ENCODE results near the gene CD38. TPM values are rescaled to one million over a fixed set of nuclear protein-coding genes. Genes with fewer than 3 reads are reported as not detected.
"Not testable (repeated sequence)": the region's sequence is repeated elsewhere in the genome, so short reads cannot be mapped to it uniquely, and the experiment has no call there.

The CD38 gene
- polyA plus RNA-seq, 1 donor from 2014 or later, result 0.21 TPM

GRCh38 chr4:15733061-15733460 is 45.1 kb upstream of the CD38 start:
- H4K20me1 ChIP-seq (ENCODE audit: insufficient read depth); H2AFZ ChIP-seq (ENCODE audit: low read depth, low read length); H3K9ac ChIP-seq (ENCODE audit: low read length); H3K79me2 ChIP-seq (replicated peaks; ENCODE audit: insufficient read depth, low read length); H3K27me3 ChIP-seq (ENCODE audit: insufficient read depth, low read depth, low read length); H3K4me3 ChIP-seq (ENCODE audit: low read length); H3K36me3 ChIP-seq (ENCODE audit: insufficient read depth, low read length); H3K9me3 ChIP-seq (ENCODE audit: low read length); H3K9me2 ChIP-seq (ENCODE audit: insufficient read depth, low read length); H3K4me2 ChIP-seq (ENCODE audit: low read length); H3K27ac ChIP-seq (ENCODE audit: low read length); H3F3A ChIP-seq (ENCODE audit: insufficient read depth, low read length, poor library complexity, severe bottlenecking): not testable (repeated sequence)

GRCh38 chr4:15735536-15735935 is 42.6 kb upstream of the CD38 start:
- H3K9ac ChIP-seq (ENCODE audit: low read length), result no peak overlapping the region
- no peaks in the 10 kb centered on the region for H3K9me3 ChIP-seq (ENCODE audit: low read length)
- no peak overlapping the region for H2AFZ ChIP-seq (ENCODE audit: low read depth, low read length)
- no peaks in the 10 kb centered on the region for H3K9me2 ChIP-seq (ENCODE audit: insufficient read depth, low read length)
- H3K36me3 ChIP-seq (ENCODE audit: insufficient read depth, low read length), result no peaks in the 10 kb centered on the region
- no peaks in the 10 kb centered on the region for H3K27me3 ChIP-seq (ENCODE audit: insufficient read depth, low read depth, low read length)
- no peak overlapping the region for H3K4me2 ChIP-seq (ENCODE audit: low read length)
- no peak overlapping the region for H3K27ac ChIP-seq (ENCODE audit: low read length)
- H3K79me2 ChIP-seq (replicated peaks; ENCODE audit: insufficient read depth, low read length), result no peaks in the 10 kb centered on the region
- H3K4me3 ChIP-seq (ENCODE audit: low read length), result no peak overlapping the region
- H4K20me1 ChIP-seq (ENCODE audit: insufficient read depth), result no peaks in the 10 kb centered on the region
- no peak for TF ChIP-seq EZH2 (IDR thresholded peaks at IDR 0.05; ENCODE audit: borderline replicate concordance, insufficient read depth, low read length, poor library complexity, severe bottlenecking)
- TF ChIP-seq REST (IDR thresholded peaks at IDR 0.05; ENCODE audit: borderline replicate concordance), result no peak
- TF ChIP-seq POLR2AphosphoS5 (IDR thresholded peaks at IDR 0.05), result no peak
- TF ChIP-seq MXI1 (conservative IDR thresholded peaks at IDR 0.05; ENCODE audit: poor library complexity, severe bottlenecking), result no peak
- no peak for TF ChIP-seq SMC3 (conservative IDR thresholded peaks at IDR 0.05; ENCODE audit: poor library complexity)
- TF ChIP-seq CTCF (IDR thresholded peaks at IDR 0.05; ENCODE audit: poor library complexity, severe bottlenecking), result no peak
- no peak for TF ChIP-seq RAD21 (conservative IDR thresholded peaks at IDR 0.05)
- no peak for TF ChIP-seq TAF1 (IDR thresholded peaks at IDR 0.05; ENCODE audit: low read depth)
- TF ChIP-seq EP300 (conservative IDR thresholded peaks at IDR 0.05; ENCODE audit: poor library complexity, severe bottlenecking), result no peak
- H3F3A ChIP-seq (ENCODE audit: insufficient read depth, low read length, poor library complexity, severe bottlenecking), result no peaks in the 10 kb centered on the region

- no peaks in the 10 kb centered on the region for H4K20me1 ChIP-seq (ENCODE audit: insufficient read depth)
- no peaks in the 10 kb centered on the region for H3K36me3 ChIP-seq (ENCODE audit: insufficient read depth, low read length)
- no peak overlapping the region for H3K4me2 ChIP-seq (ENCODE audit: low read length)
- no peaks in the 10 kb centered on the region for H3K9me2 ChIP-seq (ENCODE audit: insufficient read depth, low read length)
- TF ChIP-seq RAD21 (conservative IDR thresholded peaks at IDR 0.05) (no peak), MXI1 (conservative IDR thresholded peaks at IDR 0.05; ENCODE audit: poor library complexity, severe bottlenecking) (no peak), CTCF (IDR thresholded peaks at IDR 0.05; ENCODE audit: poor library complexity, severe bottlenecking) (no peak), REST (IDR thresholded peaks at IDR 0.05; ENCODE audit: borderline replicate concordance) (no peak), EZH2 (IDR thresholded peaks at IDR 0.05; ENCODE audit: borderline replicate concordance, insufficient read depth, low read length, poor library complexity, severe bottlenecking) (no peak), TAF1 (IDR thresholded peaks at IDR 0.05; ENCODE audit: low read depth) (no peak), SMC3 (conservative IDR thresholded peaks at IDR 0.05; ENCODE audit: poor library complexity) (no peak), EP300 (conservative IDR thresholded peaks at IDR 0.05; ENCODE audit: poor library complexity, severe bottlenecking) (no peak), POLR2AphosphoS5 (IDR thresholded peaks at IDR 0.05) (no peak)
- H3K9ac ChIP-seq (ENCODE audit: low read length), result no peak overlapping the region
- H3K27me3 ChIP-seq (ENCODE audit: insufficient read depth, low read depth, low read length), result no peaks in the 10 kb centered on the region
- no peak overlapping the region for H2AFZ ChIP-seq (ENCODE audit: low read depth, low read length)
- H3K79me2 ChIP-seq (replicated peaks; ENCODE audit: insufficient read depth, low read length), result no peaks in the 10 kb centered on the region
- no peak overlapping the region for H3K27ac ChIP-seq (ENCODE audit: low read length)
- H3K9me3 ChIP-seq (ENCODE audit: low read length), result no peaks in the 10 kb centered on the region
- H3F3A ChIP-seq (ENCODE audit: insufficient read depth, low read length, poor library complexity, severe bottlenecking), result no peaks in the 10 kb centered on the region
- no peak overlapping the region for H3K4me3 ChIP-seq (ENCODE audit: low read length)
These were observed 41.5 kb upstream of the CD38 start for GRCh38 chr4:15736514-15737050.

Data from neural cell (in vitro differentiated cells).